ENCODE results near the gene SLCO3A1.
A peak's percentile ranks its signal among the peaks of the same experiment; 100 is the strongest.

Gene SLCO3A1

DNA sequence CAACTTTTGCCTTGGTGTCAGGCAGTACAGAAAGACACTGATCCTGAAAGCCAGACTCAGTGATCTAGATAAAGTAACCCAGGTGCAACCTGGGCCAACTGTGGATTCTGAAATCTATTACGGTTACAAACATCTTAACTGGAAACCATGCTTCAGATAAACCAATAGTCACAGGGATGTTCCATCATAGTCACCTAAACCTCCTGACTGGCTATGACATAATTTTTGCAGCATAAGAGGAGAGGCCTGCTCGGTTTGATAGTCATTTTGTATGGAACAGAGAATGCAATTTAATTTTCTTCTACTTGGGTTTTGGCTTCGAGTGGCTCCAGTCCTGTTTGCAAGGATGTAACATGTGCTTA, 3.7 kb downstream of the SLCO3A1 start:
- Histone ChIP-seq H3K27ac (ENCODE audit: low read depth, low read length) (no peak overlapping the region), H2AFZ (ENCODE audit: insufficient read depth, low read length, poor library complexity) (no peak overlapping the region), H3K14ac (ENCODE audit: low read length) (no peak overlapping the region), H3K4me3 (ENCODE audit: low read depth, low read length) (no peak overlapping the region), H3K36me3 (ENCODE audit: control insufficient read depth in 1 of 2, insufficient read depth in 2 of 2, low read length in 2 of 2) (no peaks in the 10 kb centered on the region), H3K4me2 (ENCODE audit: low read length) (no peak overlapping the region), H2BK5ac (ENCODE audit: low read depth, low read length, poor library complexity) (no peak overlapping the region), H3K4ac (ENCODE audit: low read depth, low read length) (no peak overlapping the region), H3K79me1 (ENCODE audit: low read length) (no peaks in the 10 kb centered on the region), H2AK5ac (ENCODE audit: low read length) (no peak overlapping the region), H4K8ac (ENCODE audit: low read depth, low read length) (no peak overlapping the region), H2BK12ac (ENCODE audit: low read length) (no peak overlapping the region), H3K27me3 (ENCODE audit: insufficient read depth, low read length) (peaks cover 21% of the 10 kb centered on the region), H3K4me1 (ENCODE audit: control insufficient read depth in 1 of 2, insufficient read depth in 2 of 2, low read length in 2 of 2) (peaks cover 0 to 7% of the 10 kb centered on the region in 2 experiments), H4K12ac (ENCODE audit: low read depth, low read length) (no peak overlapping the region), H2BK120ac (ENCODE audit: insufficient read depth, low read length, poor library complexity) (no peak overlapping the region), H3K18ac (ENCODE audit: low read length) (no peak overlapping the region), H3K79me2 (ENCODE audit: control insufficient read depth, insufficient read depth, low read length, poor library complexity) (no peaks in the 10 kb centered on the region), H3K9me3 (ENCODE audit: insufficient read depth, low read depth, low read length) (no peaks in the 10 kb centered on the region), H3K9ac (ENCODE audit: low read length) (no peak overlapping the region), H4K91ac (ENCODE audit: low read depth, low read length) (no peak overlapping the region), H3K23ac (ENCODE audit: low read length) (no peak overlapping the region)
- no peak for DNase-seq
- WGBS (ENCODE audit: extremely low coverage, insufficient coverage, insufficient read length) = no CpG with 5 or more reads among the region's 3 CpGs

DNA sequence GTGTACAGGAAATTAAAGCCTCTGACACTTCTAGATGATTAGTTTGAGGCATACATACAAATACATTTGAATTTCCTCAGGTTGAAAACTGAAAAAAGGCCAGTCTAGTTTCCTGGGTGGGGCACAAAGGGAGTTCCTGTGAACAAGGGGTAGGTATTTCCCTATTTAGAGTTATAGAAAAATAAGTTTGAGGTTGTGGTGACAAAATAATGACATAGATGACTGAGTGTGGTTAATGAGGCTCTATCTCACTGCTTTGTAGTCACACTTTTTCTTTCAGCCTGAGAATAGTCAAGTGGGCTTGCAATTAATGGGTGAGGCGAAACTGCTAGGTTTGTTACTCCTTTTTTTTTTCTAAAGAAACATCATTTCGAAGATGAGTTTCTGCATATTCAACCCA, 4.3 kb downstream of the SLCO3A1 start:
- H4K91ac ChIP-seq (ENCODE audit: low read depth, low read length) = no peak overlapping the region
- no CpG with 5 or more reads among the region's 2 CpGs for whole genome bisulfite sequencing (ENCODE audit: extremely low coverage, insufficient coverage, insufficient read length)
- H3K4me1 ChIP-seq (ENCODE audit: control insufficient read depth in 1 of 2, insufficient read depth in 2 of 2, low read length in 2 of 2) = peaks cover 0 to 3% of the 10 kb centered on the region in 2 experiments

GRCh38 chr15:91860498-91860897, 7.0 kb downstream of the SLCO3A1 start:
- no peak overlapping the region for H2AK5ac ChIP-seq (ENCODE audit: low read length)
- no peak overlapping the region for H4K12ac ChIP-seq (ENCODE audit: low read depth, low read length)
- no peak overlapping the region for H3K14ac ChIP-seq (ENCODE audit: low read length)
- no peaks in the 10 kb centered on the region for H3K36me3 ChIP-seq (ENCODE audit: control insufficient read depth in 1 of 2, insufficient read depth in 2 of 2, low read length in 2 of 2)
- H3K18ac ChIP-seq (ENCODE audit: low read length) = no peak overlapping the region
- peaks cover 1% of the 10 kb centered on the region for H3K27me3 ChIP-seq (ENCODE audit: insufficient read depth, low read length)
- no peak overlapping the region for H4K91ac ChIP-seq (ENCODE audit: low read depth, low read length)
- H3K79me1 ChIP-seq (ENCODE audit: low read length) = no peaks in the 10 kb centered on the region
- H2BK120ac ChIP-seq (ENCODE audit: insufficient read depth, low read length, poor library complexity) = no peak overlapping the region
- no peak overlapping the region for H2BK12ac ChIP-seq (ENCODE audit: low read length)
- H2BK5ac ChIP-seq (ENCODE audit: low read depth, low read length, poor library complexity) = no peak overlapping the region
- no peak overlapping the region for H3K4me3 ChIP-seq (ENCODE audit: low read depth, low read length)
- H3K9me3 ChIP-seq (ENCODE audit: insufficient read depth, low read depth, low read length) = peaks cover 2% of the 10 kb centered on the region
- no peak for DNase-seq
- H4K8ac ChIP-seq (ENCODE audit: low read depth, low read length) = no peak overlapping the region
- H3K9ac ChIP-seq (ENCODE audit: low read length) = no peak overlapping the region
- H3K23ac ChIP-seq (ENCODE audit: low read length) = no peak overlapping the region
- H2AFZ ChIP-seq (ENCODE audit: insufficient read depth, low read length, poor library complexity) = peak overlapping the region; percentile 14
- no CpG with 5 or more reads among the region's 7 CpGs for WGBS (ENCODE audit: extremely low coverage, insufficient coverage, insufficient read length)
- H3K4me2 ChIP-seq (ENCODE audit: low read length) = no peak overlapping the region
- H3K79me2 ChIP-seq (ENCODE audit: control insufficient read depth, insufficient read depth, low read length, poor library complexity) = no peaks in the 10 kb centered on the region
- no peak overlapping the region for H3K4ac ChIP-seq (ENCODE audit: low read depth, low read length)
- H3K4me1 ChIP-seq (ENCODE audit: control insufficient read depth in 1 of 2, insufficient read depth in 2 of 2, low read length in 2 of 2) = no peaks in the 10 kb centered on the region
- H3K27ac ChIP-seq (ENCODE audit: low read depth, low read length) = no peak overlapping the region

More for the DNA sequence above, 4.3 kb downstream of the SLCO3A1 start:
- Histone ChIP-seq H2BK12ac (ENCODE audit: low read length) (no peak overlapping the region), H3K4me3 (ENCODE audit: low read depth, low read length) (no peak overlapping the region), H3K9ac (ENCODE audit: low read length) (no peak overlapping the region), H3K18ac (ENCODE audit: low read length) (no peak overlapping the region), H3K79me1 (ENCODE audit: low read length) (no peaks in the 10 kb centered on the region), H3K79me2 (ENCODE audit: control insufficient read depth, insufficient read depth, low read length, poor library complexity) (no peaks in the 10 kb centered on the region), H2BK5ac (ENCODE audit: low read depth, low read length, poor library complexity) (no peak overlapping the region), H2AFZ (ENCODE audit: insufficient read depth, low read length, poor library complexity) (no peak overlapping the region), H2BK120ac (ENCODE audit: insufficient read depth, low read length, poor library complexity) (no peak overlapping the region), H3K36me3 (ENCODE audit: control insufficient read depth in 1 of 2, insufficient read depth in 2 of 2, low read length in 2 of 2) (no peaks in the 10 kb centered on the region), H4K8ac (ENCODE audit: low read depth, low read length) (no peak overlapping the region), H3K4ac (ENCODE audit: low read depth, low read length) (no peak overlapping the region), H4K12ac (ENCODE audit: low read depth, low read length) (no peak overlapping the region), H3K23ac (ENCODE audit: low read length) (no peak overlapping the region), H2AK5ac (ENCODE audit: low read length) (no peak overlapping the region), H3K4me2 (ENCODE audit: low read length) (no peak overlapping the region), H3K9me3 (ENCODE audit: insufficient read depth, low read depth, low read length) (no peaks in the 10 kb centered on the region), H3K27me3 (ENCODE audit: insufficient read depth, low read length) (peaks cover 21% of the 10 kb centered on the region), H3K27ac (ENCODE audit: low read depth, low read length) (no peak overlapping the region), H3K14ac (ENCODE audit: low read length) (no peak overlapping the region)
- no peak for DNase-seq

GRCh38 chr15:91861223-91861622, 7.7 kb downstream of the SLCO3A1 start:
- Histone ChIP-seq H2BK5ac (ENCODE audit: low read depth, low read length, poor library complexity) (no peak overlapping the region), H3K23ac (ENCODE audit: low read length) (no peak overlapping the region), H2BK12ac (ENCODE audit: low read length) (no peak overlapping the region), H3K14ac (ENCODE audit: low read length) (no peak overlapping the region), H3K18ac (ENCODE audit: low read length) (no peak overlapping the region), H3K4ac (ENCODE audit: low read depth, low read length) (no peak overlapping the region), H4K91ac (ENCODE audit: low read depth, low read length) (no peak overlapping the region), H3K9me3 (ENCODE audit: insufficient read depth, low read depth, low read length) (peaks cover 2% of the 10 kb centered on the region), H2BK120ac (ENCODE audit: insufficient read depth, low read length, poor library complexity) (no peak overlapping the region), H3K4me3 (ENCODE audit: low read depth, low read length) (no peak overlapping the region), H3K4me1 (ENCODE audit: control insufficient read depth in 1 of 2, insufficient read depth in 2 of 2, low read length in 2 of 2) (peaks cover 0 to 1% of the 10 kb centered on the region in 2 experiments), H4K8ac (ENCODE audit: low read depth, low read length) (no peak overlapping the region), H3K79me2 (ENCODE audit: control insufficient read depth, insufficient read depth, low read length, poor library complexity) (no peaks in the 10 kb centered on the region), H2AFZ (ENCODE audit: insufficient read depth, low read length, poor library complexity) (no peak overlapping the region), H3K79me1 (ENCODE audit: low read length) (no peaks in the 10 kb centered on the region), H3K36me3 (ENCODE audit: control insufficient read depth in 1 of 2, insufficient read depth in 2 of 2, low read length in 2 of 2) (no peaks in the 10 kb centered on the region), H3K9ac (ENCODE audit: low read length) (no peak overlapping the region), H3K4me2 (ENCODE audit: low read length) (no peak overlapping the region), H4K12ac (ENCODE audit: low read depth, low read length) (no peak overlapping the region), H2AK5ac (ENCODE audit: low read length) (no peak overlapping the region), H3K27me3 (ENCODE audit: insufficient read depth, low read length) (no peaks in the 10 kb centered on the region), H3K27ac (ENCODE audit: low read depth, low read length) (no peak overlapping the region)
- DNase-seq = peak in 1 of 2 donors; percentile 44
- WGBS (ENCODE audit: extremely low coverage, insufficient coverage, insufficient read length) = no CpG with 5 or more reads among the region's 6 CpGs
